OCI-LY3 (cell line): ENCODE measurements around the gene CD6.

Experiments used
- H2AFZ ChIP-seq: fragments of 200-600, 300-600 bp; shearing (Covaris generic); 2 replicates; pipeline ENCODE4 v1.6.0; 2014; ENCODE audit warnings: antibody characterized with exemption, low read depth, low read length
- H3K27ac ChIP-seq: fragments of 200-600, 300-600 bp; sonication (generic); 2 replicates; pipeline ENCODE4 v1.5.1; 2014; ENCODE audit warnings: mild to moderate bottlenecking, low read length, moderate library complexity, mixed read lengths
- H3K27me3 ChIP-seq: fragments of 200-600, 300-600 bp; sonication (generic); 2 replicates; pipeline ENCODE4 v1.6.1; 2014; ENCODE audit warnings: low read depth, low read length, mixed read lengths
- H3K36me3 ChIP-seq: fragments of 200-600, 300-600 bp; sonication (generic); replicated peaks from 2 replicates; pipeline ENCODE3; 2014; ENCODE audit warnings: low read depth, low read length, mixed read lengths
- H3K4me1 ChIP-seq: fragments of 300-600, 200-600 bp; sonication (generic); 2 replicates; pipeline ENCODE4 v1.6.1; 2014; ENCODE audit warnings: low read length, mixed read lengths
- H3K4me2 ChIP-seq: fragments of 200-600, 300-600 bp; sonication (generic); 2 replicates; pipeline ENCODE4 v1.6.1; 2014; ENCODE audit warnings: low read length, mixed read lengths
- H3K4me3 ChIP-seq: fragments of 300-600, 200-600 bp; sonication (generic); 2 replicates; pipeline ENCODE4 v1.5.1; 2014; ENCODE audit warnings: antibody characterized with exemption, mild to moderate bottlenecking, low read length, moderate library complexity
- H3K79me2 ChIP-seq: fragments of 300-600, 200-600 bp; shearing (Covaris generic); 2 replicates; pipeline ENCODE4 v1.6.1; 2014; ENCODE audit warnings: mild to moderate bottlenecking, low read length, mixed read lengths
- H3K9ac ChIP-seq: fragments of 300-600, 200-600 bp; shearing (Covaris generic); 2 replicates; pipeline ENCODE4 v1.6.0; 2014; ENCODE audit warnings: mild to moderate bottlenecking, low read length, moderate library complexity
- H3K9me3 ChIP-seq: fragments of 200-600, 300-600 bp; shearing (Covaris generic); 2 replicates; pipeline ENCODE4 v1.6.1; 2014; ENCODE audit warnings: low read length, mixed read lengths; ENCODE audit not compliant: insufficient read depth
- H4K20me1 ChIP-seq: fragments of 200-600, 300-600 bp; sonication (generic); 2 replicates; pipeline ENCODE4 v1.6.1; 2016; ENCODE audit warnings: low read length, mixed read lengths; ENCODE audit not compliant: insufficient read depth
- CTCF ChIP-seq: fragments of 200-600, 300-600 bp; sonication (generic); IDR thresholded peaks from 2 replicates; pipeline ENCODE4 v1.5.1; 2014; ENCODE audit warnings: antibody characterized with exemption, low read length, low read depth
- EZH2phosphoT487 ChIP-seq: fragments of 200-600 bp; shearing (Covaris generic); IDR thresholded peaks from 2 replicates; pipeline ENCODE4 v1.6.1; 2018; ENCODE audit warnings: antibody characterized with exemption, mixed run types, low read depth

The CD6 gene

GRCh38 chr11:61009392-61010275 is 38.2 kb downstream of the CD6 start:
- Histone ChIP-seq H2AFZ (no peak overlapping the region), H3K9me3 (no peaks in the 10 kb centered on the region), H3K4me1 (peaks cover 12% of the 10 kb centered on the region), H3K4me3 (no peak overlapping the region), H4K20me1 (no peaks in the 10 kb centered on the region), H3K9ac (no peak overlapping the region), H3K36me3 (no peaks in the 10 kb centered on the region), H3K79me2 (no peaks in the 10 kb centered on the region), H3K27ac (no peak overlapping the region), H3K4me2 (no peak overlapping the region), H3K27me3 (0 out of 2 replicates have a peak, but pooled peaks cover 5% of the 10 kb centered on the region)
- TF ChIP-seq EZH2phosphoT487 (no peak), CTCF (peak; percentile 16; the same call in 1 of the 2 replicates)

DNA sequence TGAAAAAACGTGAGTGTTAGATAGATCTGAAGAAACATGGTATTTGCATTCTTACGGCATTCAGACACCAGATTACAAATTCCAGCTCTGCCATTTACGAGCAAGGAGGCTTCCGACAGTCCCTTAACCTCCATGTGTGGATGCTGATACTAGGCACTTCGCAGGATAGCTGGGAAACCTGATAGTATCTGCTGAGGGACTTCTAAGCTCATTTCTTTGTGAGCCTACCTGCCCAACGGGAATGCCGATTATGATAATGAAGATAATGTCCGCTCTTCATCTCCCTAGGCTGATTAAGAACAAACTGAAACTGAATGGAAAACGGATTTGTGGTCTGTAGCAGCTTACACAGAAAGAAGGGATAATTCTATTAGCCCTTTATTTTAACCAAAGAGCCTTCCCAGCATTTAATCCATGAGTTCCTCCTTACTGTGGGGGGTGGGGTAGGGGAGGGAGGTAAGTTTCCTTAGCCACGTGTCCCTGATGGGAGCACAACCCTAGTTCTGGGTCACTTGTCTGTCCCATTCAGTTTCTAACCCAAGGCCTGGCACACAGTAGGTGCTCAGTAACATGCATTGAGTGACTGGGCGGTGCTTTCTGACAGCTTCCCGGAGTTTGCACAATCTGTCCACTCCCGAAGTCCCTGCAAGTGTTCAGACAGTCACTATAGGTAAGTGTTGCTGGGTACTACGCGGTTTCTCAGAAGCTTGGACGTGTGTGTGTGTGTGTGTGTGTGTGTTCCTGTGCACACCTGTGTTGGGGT is 39.2 kb downstream of the CD6 start:
- Histone ChIP-seq H3K27ac (no peak overlapping the region), H3K4me2 (no peak overlapping the region), H4K20me1 (no peaks in the 10 kb centered on the region), H3K27me3 (0 out of 2 replicates have a peak, but pooled peaks cover 5% of the 10 kb centered on the region), H3K4me3 (no peak overlapping the region), H3K36me3 (no peaks in the 10 kb centered on the region), H3K9me3 (no peaks in the 10 kb centered on the region), H3K4me1 (peaks cover 12% of the 10 kb centered on the region), H2AFZ (no peak overlapping the region), H3K79me2 (no peaks in the 10 kb centered on the region), H3K9ac (no peak overlapping the region)
- TF ChIP-seq CTCF (no peak), EZH2phosphoT487 (no peak)

DNA sequence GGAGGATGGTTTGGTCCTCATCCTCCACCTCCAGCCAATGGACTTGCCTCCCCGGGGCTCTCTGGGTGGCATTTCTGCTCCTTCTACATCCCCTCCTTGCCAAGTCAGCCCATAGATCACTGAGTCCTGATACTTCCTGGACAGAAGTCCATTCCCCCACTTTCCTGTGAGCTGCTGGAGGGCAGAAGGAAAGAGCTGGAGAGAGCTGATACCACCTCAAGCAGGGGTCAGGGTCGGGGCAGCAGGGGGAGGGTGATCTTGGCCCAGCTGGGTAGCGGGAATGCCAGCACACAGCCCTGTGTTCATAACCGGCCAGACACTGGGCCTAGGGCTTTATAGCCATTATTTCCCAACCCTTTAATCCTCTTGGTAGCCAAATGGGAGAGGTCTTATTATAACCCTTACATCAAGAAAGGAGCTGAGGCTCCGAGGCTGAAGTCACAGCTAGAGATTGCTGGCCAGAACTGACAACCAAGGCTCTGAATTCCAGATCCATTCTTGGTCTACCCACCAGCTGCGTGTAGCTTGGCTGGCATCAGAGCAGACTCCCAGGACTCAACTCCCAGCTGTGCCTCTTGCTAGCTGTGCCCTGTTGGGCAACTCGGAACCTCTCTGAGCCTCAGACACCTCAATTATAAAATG is 39.9 kb downstream of the CD6 start:
- Histone ChIP-seq H4K20me1 (no peaks in the 10 kb centered on the region), H3K9me3 (no peaks in the 10 kb centered on the region), H3K4me2 (peak overlapping the region; percentile 43), H3K36me3 (no peaks in the 10 kb centered on the region), H3K79me2 (no peaks in the 10 kb centered on the region), H3K9ac (no peak overlapping the region), H3K27ac (no peak overlapping the region), H3K4me1 (peaks cover 12% of the 10 kb centered on the region), H3K4me3 (no peak overlapping the region), H3K27me3 (0 out of 2 replicates have a peak, but pooled peaks cover 6% of the 10 kb centered on the region), H2AFZ (peak overlapping the region; percentile 43; the same call in 1 of the 2 replicates)
- TF ChIP-seq EZH2phosphoT487 = no peak
- TF ChIP-seq CTCF = no peak
